H9 (cell line): Measurements from ENCODE around the gene SPTBN4. TPM values are rescaled to one million over a fixed set of nuclear protein-coding genes. Genes with fewer than 3 reads are reported as not detected.

Experiments
- DNase-seq: peaks from one replicate; pipeline ENCODE4 v3.0.0-alpha.2; 2017
- H2AFZ ChIP-seq: one replicate; pipeline ENCODE4 v1.6.1; 2013; ENCODE audit warnings: mild to moderate bottlenecking, low read length, control low read depth, moderate library complexity
- H2AK5ac ChIP-seq: 2 replicates; pipeline ENCODE4 v1.6.1; 2013; ENCODE audit warnings: low read length, control low read depth, mixed read lengths; ENCODE audit not compliant: insufficient read length
- H2BK120ac ChIP-seq: one replicate; pipeline ENCODE4 v1.6.1; 2013; ENCODE audit warnings: low read depth, mild to moderate bottlenecking, low read length, control low read depth, inconsistent platforms; ENCODE audit not compliant: poor library complexity, severe bottlenecking
- H2BK12ac ChIP-seq: 2 replicates; pipeline ENCODE4 v1.6.1; 2013; ENCODE audit warnings: low read length, control low read depth, mixed read lengths, low read depth; ENCODE audit not compliant: insufficient read length
- H2BK15ac ChIP-seq: 2 replicates; pipeline ENCODE4 v1.6.1; 2013; ENCODE audit warnings: low read depth, low read length, control low read depth
- H2BK20ac ChIP-seq: one replicate; pipeline ENCODE4 v1.6.1; 2013; ENCODE audit warnings: low read depth, mild to moderate bottlenecking, low read length, control low read depth, inconsistent platforms; ENCODE audit not compliant: poor library complexity, severe bottlenecking
- H2BK5ac ChIP-seq: 2 replicates; pipeline ENCODE4 v1.6.1; 2013; ENCODE audit warnings: low read length, control low read depth, mixed read lengths; ENCODE audit not compliant: insufficient read length
- H3K14ac ChIP-seq: 2 replicates; pipeline ENCODE4 v1.6.1; 2013; ENCODE audit warnings: low read length, control low read depth; ENCODE audit not compliant: insufficient read depth
- H3K18ac ChIP-seq: 2 replicates; pipeline ENCODE4 v1.6.1; 2013; ENCODE audit warnings: low read depth, mild to moderate bottlenecking, mixed read lengths, low read length, control low read depth; ENCODE audit not compliant: insufficient read length
- H3K23ac ChIP-seq: 2 replicates; pipeline ENCODE4 v1.6.1; 2013; ENCODE audit warnings: low read length, control low read depth, mixed read lengths, low read depth; ENCODE audit not compliant: insufficient read length
- H3K23me2 ChIP-seq: 2 replicates; pipeline ENCODE4 v1.6.1; 2013; ENCODE audit warnings: low read depth, mild to moderate bottlenecking, mixed read lengths, low read length, control low read depth; ENCODE audit not compliant: insufficient read length, poor library complexity, severe bottlenecking
- H3K27ac ChIP-seq: 2 replicates; pipeline ENCODE4 v1.5.1; 2013; ENCODE audit warnings: low read length, control low read depth, mixed read lengths, low read depth; ENCODE audit not compliant: insufficient read length
- H3K27me3 ChIP-seq: 2 replicates; pipeline ENCODE4 v1.6.1; 2013; ENCODE audit warnings: low read length, control low read depth, inconsistent platforms; ENCODE audit not compliant: insufficient read depth
- H3K4ac ChIP-seq: 2 replicates; pipeline ENCODE4 v1.6.1; 2013; ENCODE audit warnings: low read depth, mild to moderate bottlenecking, control low read depth, inconsistent platforms, low read length, moderate library complexity
- H3K4me1 ChIP-seq: 2 replicates; pipeline ENCODE4 v1.6.1; 2013; ENCODE audit warnings: low read length, control low read depth, inconsistent platforms; ENCODE audit not compliant: insufficient read depth
- H3K4me2 ChIP-seq: 2 replicates; pipeline ENCODE4 v1.6.1; 2013; ENCODE audit warnings: low read length, control low read depth, mixed read lengths; ENCODE audit not compliant: insufficient read length, insufficient read depth
- H3K56ac ChIP-seq: 2 replicates; pipeline ENCODE4 v1.6.1; 2013; ENCODE audit warnings: low read depth, mild to moderate bottlenecking, mixed read lengths, low read length, control low read depth; ENCODE audit not compliant: insufficient read length
- H3K79me1 ChIP-seq: 2 replicates; pipeline ENCODE4 v1.6.1; 2013; ENCODE audit warnings: low read depth, mild to moderate bottlenecking, moderate library complexity, low read length, control low read depth, inconsistent platforms; ENCODE audit not compliant: insufficient read depth, poor library complexity, severe bottlenecking
- H3K79me2 ChIP-seq: 2 replicates; pipeline ENCODE4 v1.6.1; 2013; ENCODE audit warnings: low read length, control low read depth, inconsistent platforms; ENCODE audit not compliant: insufficient read depth
- H3K9ac ChIP-seq: 2 replicates; pipeline ENCODE4 v1.6.1; 2013; ENCODE audit warnings: low read length, control low read depth, mixed read lengths; ENCODE audit not compliant: insufficient read length; ENCODE audit errors: extremely low read depth
- H3K9me3 ChIP-seq: one replicate; pipeline ENCODE4 v1.6.1; 2013; ENCODE audit warnings: low read depth, low read length, inconsistent platforms; ENCODE audit not compliant: control insufficient read depth
- H3T11ph ChIP-seq: one replicate; pipeline ENCODE4 v1.6.1; 2013; ENCODE audit warnings: mild to moderate bottlenecking, low read length, control low read depth, inconsistent platforms
- H4K20me1 ChIP-seq: one replicate; pipeline ENCODE4 v1.6.1; 2013; ENCODE audit not compliant: control insufficient read depth, insufficient read length, insufficient read depth
- H4K5ac ChIP-seq: 2 replicates; pipeline ENCODE4 v1.6.1; 2013; ENCODE audit warnings: low read depth, mild to moderate bottlenecking, mixed read lengths, low read length, control low read depth; ENCODE audit not compliant: insufficient read length
- H4K8ac ChIP-seq: replicated peaks from 2 replicates; pipeline ENCODE4 v1.6.1; 2013; ENCODE audit warnings: low read length, control low read depth, mixed read lengths, low read depth; ENCODE audit not compliant: insufficient read length
- H4K91ac ChIP-seq: 2 replicates; pipeline ENCODE4 v1.6.1; 2013; ENCODE audit warnings: low read depth, mild to moderate bottlenecking, moderate library complexity, mixed read lengths, low read length, control low read depth; ENCODE audit not compliant: insufficient read length
- H3K27ac Mint-ChIP-seq, 3 experiments: 2 replicates in 2 of 3; 3 replicates in 1 of 3; pipeline ENCODE4 v1.8.0; 2020 to 2021; ENCODE audit warnings: mixed read lengths in 3 of 3, mild to moderate bottlenecking in 1 of 3, moderate library complexity in 1 of 3
- H3K27me3 Mint-ChIP-seq: 2 replicates; pipeline ENCODE4 v1.8.0; 2021; ENCODE audit warnings: low read depth, mild to moderate bottlenecking, moderate library complexity, mixed read lengths
- H3K36me3 Mint-ChIP-seq, 3 experiments: 2 replicates in 2 of 3; 3 replicates in 1 of 3; pipeline ENCODE4 v1.8.0; 2020 to 2021; ENCODE audit warnings: low read depth in 3 of 3, mixed read lengths in 3 of 3; ENCODE audit not compliant: insufficient read depth in 1 of 3
- H3K4me1 Mint-ChIP-seq, 2 experiments: 2 replicates each; pipeline ENCODE4 v1.8.0; 2020; ENCODE audit warnings: mixed read lengths in 2 of 2
- H3K4me3 Mint-ChIP-seq, 2 experiments: 2 replicates in 1 of 2; 3 replicates in 1 of 2; pipeline ENCODE4 v1.8.0; 2020 to 2021; ENCODE audit warnings: mild to moderate bottlenecking in 2 of 2, mixed read lengths in 2 of 2, moderate library complexity in 1 of 2
- H3K9me3 Mint-ChIP-seq, 2 experiments: 2 replicates in 1 of 2; 3 replicates in 1 of 2; pipeline ENCODE4 v1.8.0; 2020; ENCODE audit warnings: mild to moderate bottlenecking in 2 of 2, mixed read lengths in 2 of 2, moderate library complexity in 1 of 2
- WGBS: extraction: QIAGEN DNeasy Blood & Tissue Kit; methylation state at CpG from one replicate; pipeline ENCODE4 v1.1.7; 2013; ENCODE audit warnings: missing lambda C conversion rate, low lambda C conversion rate, mixed read lengths; ENCODE audit not compliant: insufficient read length; ENCODE audit errors: extremely low coverage; 5-methylcytosine and 5-hydroxymethylcytosine counted together
- total RNA-seq: library from RNA; stranded (reverse); gene quantifications from 2 replicates; pipeline ENCODE4 v1.2.1, GENCODE V29; 2021
- TF ChIP-seq, protein P1 (sequence below): fragments of 200-600 bp; sonication (generic); conservative IDR thresholded peaks from 3 replicates; pipeline ENCODE4 v1.8.0; 2021; ENCODE audit warnings: antibody characterized with exemption, mild to moderate bottlenecking

Gene SPTBN4
- total RNA-seq, 1 experiment from 2014 or later: 2.9 TPM

DNA sequence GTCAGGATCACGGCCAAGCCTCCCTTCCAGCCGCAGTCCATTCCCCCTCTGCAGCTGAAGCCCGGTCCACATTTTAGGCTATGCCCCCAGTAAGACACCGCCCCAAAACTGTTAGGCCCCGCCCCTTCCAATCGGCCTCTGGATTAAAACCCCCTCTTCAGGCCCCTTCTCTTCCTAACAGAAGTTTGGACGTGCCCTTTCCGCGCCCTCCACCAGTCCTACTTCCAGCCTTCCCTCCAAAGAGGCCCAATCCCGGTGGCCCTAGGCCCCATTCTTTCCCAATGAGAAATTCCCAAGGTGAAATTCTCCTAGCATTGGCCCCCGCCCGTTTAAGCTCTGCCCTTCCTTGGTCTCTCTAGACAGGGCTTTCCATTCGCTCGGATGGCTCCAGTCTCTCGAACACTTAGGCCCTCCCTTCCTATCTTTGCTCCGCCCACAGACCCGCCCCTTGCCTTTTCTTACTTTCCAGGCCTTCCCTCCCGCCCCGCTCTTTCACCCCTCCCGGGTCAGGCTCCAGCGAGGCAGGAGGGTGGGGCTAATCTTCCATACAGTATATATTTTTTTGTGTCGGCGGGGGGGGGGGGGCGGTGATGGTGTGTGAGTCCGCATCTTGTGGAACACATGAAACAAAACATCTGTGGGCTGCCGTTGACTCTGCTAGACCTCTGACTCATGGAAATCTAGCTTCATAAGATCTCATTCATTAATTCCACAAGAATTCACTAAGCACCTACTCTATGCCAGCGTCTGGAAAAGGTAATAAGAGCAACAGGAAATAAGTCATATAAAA, 148.0 kb downstream of the SPTBN4 start:
- no peaks in the 10 kb centered on the region for H3K79me1 ChIP-seq
- peaks cover 17 to 51% (median 36%) of the 10 kb centered on the region in 3 experiments; a peak in 6 of 7 replicates for H3K36me3 Mint-ChIP-seq
- peaks cover 32% of the 10 kb centered on the region for H3K27me3 Mint-ChIP-seq
- peak; percentile 92 for DNase-seq
- no peak overlapping the region for H2BK120ac ChIP-seq
- no peaks in the 10 kb centered on the region; a peak in 1 of 5 replicates for H3K9me3 Mint-ChIP-seq
- H3K4ac ChIP-seq: no peak overlapping the region
- H3K23me2 ChIP-seq: peaks cover 19% of the 10 kb centered on the region
- no peak overlapping the region for H3K27ac ChIP-seq
- H3K4me2 ChIP-seq: peak overlapping the region; percentile 79
- H2AK5ac ChIP-seq: no peak overlapping the region
- peak overlapping the region; percentile 89 to 96 for H3K4me3 Mint-ChIP-seq
- no peak overlapping the region for H2BK5ac ChIP-seq
- no peak overlapping the region for H3K23ac ChIP-seq
- no peak overlapping the region for H4K8ac ChIP-seq
- no peak overlapping the region for H3K18ac ChIP-seq
- no peak overlapping the region for H2BK12ac ChIP-seq
- no peak overlapping the region for H3K9ac ChIP-seq
- H4K91ac ChIP-seq: no peak overlapping the region
- no peak overlapping the region for H3K56ac ChIP-seq
- H2BK20ac ChIP-seq: no peak overlapping the region
- H3K27ac Mint-ChIP-seq: peak overlapping the region; percentile 98 to 99 (median 98)
- peaks cover 8% of the 10 kb centered on the region; the same call in 1 of the 2 replicates for H3K27me3 ChIP-seq
- no peak overlapping the region for H3T11ph ChIP-seq
- H4K5ac ChIP-seq: no peak overlapping the region
- H3K14ac ChIP-seq: no peak overlapping the region
- no peaks in the 10 kb centered on the region for H3K9me3 ChIP-seq
- no peak overlapping the region for H2BK15ac ChIP-seq
- TF ChIP-seq, protein P1, sequence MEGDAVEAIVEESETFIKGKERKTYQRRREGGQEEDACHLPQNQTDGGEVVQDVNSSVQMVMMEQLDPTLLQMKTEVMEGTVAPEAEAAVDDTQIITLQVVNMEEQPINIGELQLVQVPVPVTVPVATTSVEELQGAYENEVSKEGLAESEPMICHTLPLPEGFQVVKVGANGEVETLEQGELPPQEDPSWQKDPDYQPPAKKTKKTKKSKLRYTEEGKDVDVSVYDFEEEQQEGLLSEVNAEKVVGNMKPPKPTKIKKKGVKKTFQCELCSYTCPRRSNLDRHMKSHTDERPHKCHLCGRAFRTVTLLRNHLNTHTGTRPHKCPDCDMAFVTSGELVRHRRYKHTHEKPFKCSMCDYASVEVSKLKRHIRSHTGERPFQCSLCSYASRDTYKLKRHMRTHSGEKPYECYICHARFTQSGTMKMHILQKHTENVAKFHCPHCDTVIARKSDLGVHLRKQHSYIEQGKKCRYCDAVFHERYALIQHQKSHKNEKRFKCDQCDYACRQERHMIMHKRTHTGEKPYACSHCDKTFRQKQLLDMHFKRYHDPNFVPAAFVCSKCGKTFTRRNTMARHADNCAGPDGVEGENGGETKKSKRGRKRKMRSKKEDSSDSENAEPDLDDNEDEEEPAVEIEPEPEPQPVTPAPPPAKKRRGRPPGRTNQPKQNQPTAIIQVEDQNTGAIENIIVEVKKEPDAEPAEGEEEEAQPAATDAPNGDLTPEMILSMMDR: no peak
- H4K20me1 ChIP-seq: peaks cover 4% of the 10 kb centered on the region
- no peaks in the 10 kb centered on the region for H3K79me2 ChIP-seq
- peaks cover 13 to 25% of the 10 kb centered on the region in 2 experiments for H3K4me1 Mint-ChIP-seq
- no peaks in the 10 kb centered on the region for H3K4me1 ChIP-seq
- H2AFZ ChIP-seq: no peak overlapping the region
- WGBS: no CpG with 5 or more reads among the region's 27 CpGs
